ENCODE measurements around the gene PTPN23. TPM values are rescaled to one million over a fixed set of nuclear protein-coding genes. Genes with fewer than 3 reads are reported as not detected.

The PTPN23 gene
- total RNA-seq, 2 experiments from 2014 or later: 20.7 to 22.6 TPM

Other genes starting within 250 kb of the PTPN23 start
- gene SETD2, start 216.9 kb upstream of the PTPN23 start, total RNA-seq: 10 to 100 TPM; 34.7 to 36.1 TPM
- gene KIF9, start 98.2 kb upstream of the PTPN23 start, total RNA-seq: 1 to 10 TPM; 8.3 to 8.8 TPM
- gene KLHL18, start 98.1 kb upstream of the PTPN23 start, total RNA-seq: 10 to 100 TPM; 28.8 to 32.6 TPM
- gene SCAP, start 94.9 kb downstream of the PTPN23 start, total RNA-seq: 10 to 100 TPM; 45.1 to 52.2 TPM
- 10 to 100 TPM; 41.4 to 41.5 TPM for gene ELP6, start 132.7 kb downstream of the PTPN23 start, total RNA-seq
- gene CSPG5, start 197.8 kb downstream of the PTPN23 start, total RNA-seq: under 1 TPM; 0.54 to 0.58 TPM